H1 (cell line): ENCODE measurements around the gene FBXO45. TPM values are rescaled to one million over a fixed set of nuclear protein-coding genes. Genes with fewer than 3 reads are reported as not detected.

Experiments used
- CTCF ChIA-PET: fragments of 300-600 bp; sonication (Branson Sonifier 250); formaldehyde crosslinking; loops from one replicate; lab custom pipeline; 2021; ENCODE audit not compliant: partially characterized antibody; lab: Charles Lee
- POLR2A ChIA-PET: fragments of 300-600 bp; sonication (Branson Sonifier 250); formaldehyde crosslinking; loops from one replicate; lab custom pipeline; 2021; ENCODE audit warnings: inconsistent platforms; ENCODE audit not compliant: partially characterized antibody; lab: Charles Lee
- DNase-seq, 2 experiments: peaks; one replicate each; pipeline versions ENCODE4 v3.0.0 to v3.0.0-alpha.2; 2010 to 2022; ENCODE audit warnings: low spot score in 2 of 2, low read depth in 1 of 2, mixed read lengths in 1 of 2
- FAIRE-seq: peaks from 2 replicates; lab custom pipeline; 2011; peaks lifted over from hg19 to GRCh38; lab: Jason Lieb, UNC
- H2AFZ ChIP-seq: 2 replicates; pipeline ENCODE4 v1.8.1; 2012; ENCODE audit warnings: low read length, inconsistent platforms
- H2AK5ac ChIP-seq: 2 replicates; pipeline ENCODE4 v1.6.1; 2013; ENCODE audit warnings: low read depth, low read length
- H2BK120ac ChIP-seq: replicated peaks from 2 replicates; pipeline ENCODE3; 2013; ENCODE audit warnings: low read depth, low read length, inconsistent platforms
- H2BK12ac ChIP-seq: 2 replicates; pipeline ENCODE4 v1.6.1; 2013; ENCODE audit warnings: low read depth, low read length
- H2BK15ac ChIP-seq: 2 replicates; pipeline ENCODE4 v1.6.1; 2013; ENCODE audit warnings: low read length
- H2BK20ac ChIP-seq: 2 replicates; pipeline ENCODE4 v1.6.1; 2013; ENCODE audit warnings: low read length
- H2BK5ac ChIP-seq: 2 replicates; pipeline ENCODE4 v1.6.1; 2013; ENCODE audit warnings: low read depth, low read length
- H3K14ac ChIP-seq: 2 replicates; pipeline ENCODE4 v1.6.1; 2013; ENCODE audit warnings: inconsistent platforms; ENCODE audit not compliant: insufficient read length
- H3K18ac ChIP-seq: 2 replicates; pipeline ENCODE4 v1.6.1; 2013; ENCODE audit warnings: low read length; ENCODE audit errors: extremely low read depth
- H3K23ac ChIP-seq: 2 replicates; pipeline ENCODE4 v1.6.1; 2013; ENCODE audit warnings: inconsistent platforms; ENCODE audit not compliant: insufficient read length
- H3K23me2 ChIP-seq: 2 replicates; pipeline ENCODE4 v1.6.1; 2013; ENCODE audit warnings: low read depth, low read length
- H3K27ac ChIP-seq: 2 replicates; pipeline ENCODE4 v1.6.1; 2011; ENCODE audit warnings: low read depth, low read length, inconsistent platforms
- H3K27me3 ChIP-seq, 4 experiments: replicated peaks in 1 of 4; 1 replicate in 1 of 4; 2 replicates in 3 of 4; pipeline versions ENCODE4 v1.6.1 to v1.8.1; 2011 to 2013; ENCODE audit warnings: low read length in 3 of 4, mild to moderate bottlenecking in 3 of 4, inconsistent platforms in 2 of 4, mixed read lengths in 2 of 4, moderate library complexity in 1 of 4; ENCODE audit not compliant: control insufficient read depth in 3 of 4, insufficient read depth in 3 of 4; ENCODE audit errors: extremely low read depth in 1 of 4
- H3K36me3 ChIP-seq, 4 experiments: 2 replicates each; pipeline versions ENCODE4 v1.6.1 to v1.8.1; 2011 to 2013; ENCODE audit warnings: mild to moderate bottlenecking in 4 of 4, low read length in 3 of 4, moderate library complexity in 2 of 4, control low read depth in 1 of 4, inconsistent platforms in 1 of 4; ENCODE audit not compliant: insufficient read depth in 4 of 4, control insufficient read depth in 2 of 4
- H3K4ac ChIP-seq: replicated peaks from 2 replicates; pipeline ENCODE3; 2013; ENCODE audit warnings: low read length, low read depth, mixed read lengths, inconsistent platforms; ENCODE audit not compliant: insufficient read length
- H3K4me1 ChIP-seq, 4 experiments: replicated peaks in 1 of 4; 1 replicate in 1 of 4; 2 replicates in 3 of 4; pipeline versions ENCODE4 v1.6.1 to v1.8.1; 2011 to 2013; ENCODE audit warnings: low read length in 3 of 4, inconsistent platforms in 2 of 4, mixed read lengths in 1 of 4; ENCODE audit not compliant: insufficient read depth in 4 of 4, control insufficient read depth in 3 of 4
- H3K4me2 ChIP-seq, 2 experiments: 2 replicates each; pipeline versions ENCODE4 v1.6.1 to v1.8.1; 2011 to 2013; ENCODE audit warnings: low read depth in 2 of 2, low read length in 2 of 2, control low read depth in 1 of 2, inconsistent platforms in 1 of 2, mild to moderate bottlenecking in 1 of 2; ENCODE audit not compliant: insufficient read depth in 1 of 2
- H3K4me3 ChIP-seq, 4 experiments: fragments of 200-600, 300-600 bp in 1 of 4; sonication (generic), shearing (Covaris generic), sonication (Bioruptor Twin) in 1 of 4; 2 replicates each; pipeline versions ENCODE4 v1.5.1 to v1.8.1; 2011 to 2016; ENCODE audit warnings: low read length in 4 of 4, low read depth in 3 of 4, control low read depth in 2 of 4, inconsistent platforms in 2 of 4, mild to moderate bottlenecking in 2 of 4, mixed read lengths in 1 of 4, moderate library complexity in 1 of 4; ENCODE audit not compliant: insufficient read depth in 2 of 4; ENCODE audit errors: extremely low read depth in 1 of 4
- H3K56ac ChIP-seq: replicated peaks from 2 replicates; pipeline ENCODE3; 2013; ENCODE audit warnings: low read depth, mild to moderate bottlenecking, mixed read lengths, low read length, inconsistent platforms; ENCODE audit not compliant: insufficient read length
- H3K79me1 ChIP-seq: 2 replicates; pipeline ENCODE4 v1.6.1; 2013; ENCODE audit warnings: low read depth, low read length, control low read depth
- H3K79me2 ChIP-seq, 2 experiments: 2 replicates each; pipeline versions ENCODE4 v1.6.1 to v1.8.1; 2012 to 2013; ENCODE audit warnings: low read length in 2 of 2, mild to moderate bottlenecking in 2 of 2, inconsistent platforms in 1 of 2; ENCODE audit not compliant: insufficient read depth in 2 of 2, control insufficient read depth in 1 of 2
- H3K9ac ChIP-seq, 4 experiments: replicated peaks in 1 of 4; 1 replicate in 1 of 4; 2 replicates in 3 of 4; pipeline versions ENCODE4 v1.6.1 to v1.8.1; 2011 to 2013; ENCODE audit warnings: low read depth in 3 of 4, low read length in 3 of 4, control low read depth in 2 of 4, mild to moderate bottlenecking in 2 of 4, moderate library complexity in 2 of 4, inconsistent platforms in 1 of 4; ENCODE audit errors: extremely low read depth in 1 of 4
- H3K9me3 ChIP-seq, 2 experiments: 2 replicates each; pipeline versions ENCODE4 v1.6.1 to v1.8.1; 2012 to 2013; ENCODE audit warnings: mild to moderate bottlenecking in 2 of 2, moderate library complexity in 2 of 2, control low read depth in 1 of 2, inconsistent platforms in 1 of 2, low read depth in 1 of 2, low read length in 1 of 2, mixed read lengths in 1 of 2; ENCODE audit not compliant: insufficient read depth in 2 of 2
- H4K20me1 ChIP-seq, 2 experiments: replicated peaks in 1 of 2; 2 replicates each; pipeline versions ENCODE3 to v1.8.1; 2011 to 2013; ENCODE audit warnings: inconsistent platforms in 2 of 2, low read length in 2 of 2, mild to moderate bottlenecking in 1 of 2; ENCODE audit not compliant: insufficient read depth in 2 of 2, control insufficient read depth in 1 of 2
- H4K5ac ChIP-seq: 2 replicates; pipeline ENCODE4 v1.6.1; 2013; ENCODE audit warnings: low read length, low read depth, mixed read lengths, inconsistent platforms; ENCODE audit not compliant: insufficient read length
- H4K8ac ChIP-seq: 2 replicates; pipeline ENCODE4 v1.8.0; 2013; ENCODE audit warnings: mild to moderate bottlenecking, moderate library complexity, low read length, inconsistent platforms; ENCODE audit not compliant: insufficient read depth; ENCODE audit errors: extremely low read depth
- H4K91ac ChIP-seq: replicated peaks from 2 replicates; pipeline ENCODE3; 2013; ENCODE audit warnings: low read length, mixed read lengths, inconsistent platforms; ENCODE audit not compliant: insufficient read length
- CBX5 ChIP-seq: fragments of 300-800, 300-1000 bp; sonication (generic); IDR thresholded peaks from 2 replicates; pipeline ENCODE4 v1.7.1; 2016; ENCODE audit warnings: antibody characterized with exemption, low read length, low read depth
- CTCF ChIP-seq, 3 experiments: IDR thresholded peaks; 1 replicate in 2 of 3; 2 replicates in 1 of 3; pipeline versions ENCODE4 v1.5.1 to v1.6.1; 2011; ENCODE audit warnings: low read length in 3 of 3, mild to moderate bottlenecking in 3 of 3, inconsistent platforms in 2 of 3, low read depth in 1 of 3, moderate library complexity in 1 of 3; ENCODE audit not compliant: insufficient read depth in 1 of 3; ENCODE audit errors: control extremely low read depth in 1 of 3
- EGR1 ChIP-seq: IDR thresholded peaks from 2 replicates; pipeline ENCODE4 v1.6.1; 2011; ENCODE audit warnings: low read depth, low read length, borderline replicate concordance
- GTF2F1 ChIP-seq: IDR thresholded peaks from 2 replicates; pipeline ENCODE4 v1.6.1; 2012; ENCODE audit warnings: low read depth, low read length, improper control_type of control experiment, borderline replicate concordance
- POLR2AphosphoS5 ChIP-seq: IDR thresholded peaks from 2 replicates; pipeline ENCODE4 v1.6.1; 2011; ENCODE audit warnings: low read depth, low read length
- WGBS, 2 experiments: shearing (Covaris generic) in 1 of 2; methylation state at CpG; one replicate each; pipeline versions ENCODE4 v1.1.6 to v1.1.7; 2013 to 2015; ENCODE audit warnings: low lambda C conversion rate in 2 of 2, mixed read lengths in 2 of 2, inconsistent platforms in 1 of 2, low coverage in 1 of 2, missing lambda C conversion rate in 1 of 2; ENCODE audit not compliant: insufficient replicate concordance in 2 of 2, insufficient coverage in 1 of 2, insufficient read length in 1 of 2; ENCODE audit errors: extremely low coverage in 1 of 2, missing lambda C conversion rate in 1 of 2; 5-methylcytosine and 5-hydroxymethylcytosine counted together
- polyA plus RNA-seq, 7 experiments: library from polyadenylated mRNA; depleted of rRNA in 3 of 7; stranded (reverse) in 5 of 7; unstranded in 2 of 7; fragments of >200 nt in 5 of 7; fragments of 200-250 nt in 2 of 7; gene quantifications; 1 replicate in 5 of 7; 2 replicates in 1 of 7; 4 replicates in 1 of 7; pipeline versions ENCODE4 v1.2.1 to v1.2.3, GENCODE V29; 2011 to 2013; ENCODE audit warnings: missing spikeins in 2 of 7, mixed read lengths in 2 of 7
- total RNA-seq: library from RNA; stranded (reverse); fragmentation: NEBNext Ultra II Directional; extraction: Animal tissue kit (Norgen Biotek cat#: 25700); gene quantifications from 2 replicates; pipeline ENCODE4 v1.2.1, GENCODE V29; 2021

Gene FBXO45
- total and polyA plus RNA-seq, 2 of the 8 experiments (the other 6 are each of a cell fraction or from before 2014, with no cell fraction given), result 5.2 to 19.4 TPM

- H3K4me3 ChIP-seq, result no peak overlapping the region
- H3K36me3 ChIP-seq, result peaks cover 0 to 7% (median 0%) of the 10 kb centered on the region in 4 experiments; a peak in 2 of 8 replicates
- no peak for DNase-seq
- CTCF ChIA-PET, result interaction anchor here (0.6 to 5.5 kb wide), 6 partner anchors 9 to 498 kb away, joined by 3 to 40 read pairs (median 4); no protein-coding TSS in a partner anchor
- H2BK12ac ChIP-seq, result no peak overlapping the region
- H2BK5ac ChIP-seq, result no peak overlapping the region
- no peaks in the 10 kb centered on the region for H3K79me1 ChIP-seq
- no peak overlapping the region for H2BK15ac ChIP-seq
- H3K4me1 ChIP-seq, result no peaks in the 10 kb centered on the region
- no peak overlapping the region for H3K23ac ChIP-seq
- H3K23me2 ChIP-seq, result no peaks in the 10 kb centered on the region
- H4K5ac ChIP-seq, result no peak overlapping the region
- H3K18ac ChIP-seq, result no peak overlapping the region
- no peak overlapping the region for H3K56ac ChIP-seq
- 78% methylated on average over 5 of the region's 5 CpGs; no CpG with 5 or more reads in 1 of the 2 experiments for whole genome bisulfite sequencing, 2 experiments
- no peak for TF ChIP-seq EGR1
- no peak for TF ChIP-seq GTF2F1
- no peak for TF ChIP-seq POLR2AphosphoS5
- no peak for TF ChIP-seq CTCF (IDR thresholded peaks at IDR 0.05; ENCODE audit: control extremely low read depth in 1 of 3, insufficient read depth in 1 of 3, low read depth in 1 of 3, low read length in 3 of 3)
- TF ChIP-seq CBX5, result peak; percentile 86; the same call in 1 of the 2 replicates
- TF ChIP-seq, all 59 proteins: peak for 1
- H3K9me3 ChIP-seq, result peaks cover 47 to 48% of the 10 kb centered on the region in 2 experiments
- H3K4ac ChIP-seq, result no peak overlapping the region
- no peak overlapping the region for H2BK120ac ChIP-seq
- H2BK20ac ChIP-seq, result no peak overlapping the region
- H3K79me2 ChIP-seq, result no peaks in the 10 kb centered on the region
- no peaks in the 10 kb centered on the region for H4K20me1 ChIP-seq
- H3K4me2 ChIP-seq, result no peak overlapping the region
- H2AK5ac ChIP-seq, result no peak overlapping the region
- no peak overlapping the region for H3K27ac ChIP-seq
- no peak overlapping the region for H3K9ac ChIP-seq
- POLR2A ChIA-PET, result no interaction called here
- H4K8ac ChIP-seq, result no peak overlapping the region
- no peak for FAIRE-seq
- no peak overlapping the region for H2AFZ ChIP-seq
- no peak overlapping the region for H3K14ac ChIP-seq
- H3K27me3 ChIP-seq, result no peaks in the 10 kb centered on the region
- no peak overlapping the region for H4K91ac ChIP-seq
Observed at GRCh38 chr3:196519718-196520082, 48.8 kb upstream of the FBXO45 start.
